GM21723 (cell line): Measurements from ENCODE around the gene NINL.
"Not testable (repeated sequence)": the region's sequence is repeated elsewhere in the genome, so short reads cannot be mapped to it uniquely, and the experiment has no call there.

Experiments used
- ATAC-seq: cut with Tn5 transposase; IDR thresholded peaks from one replicate; pipeline ENCODE4 v1.9.1; 2021; ENCODE audit warnings: mild to moderate bottlenecking, moderate library complexity; ENCODE audit not compliant: unreplicated experiment

The NINL gene

DNA sequence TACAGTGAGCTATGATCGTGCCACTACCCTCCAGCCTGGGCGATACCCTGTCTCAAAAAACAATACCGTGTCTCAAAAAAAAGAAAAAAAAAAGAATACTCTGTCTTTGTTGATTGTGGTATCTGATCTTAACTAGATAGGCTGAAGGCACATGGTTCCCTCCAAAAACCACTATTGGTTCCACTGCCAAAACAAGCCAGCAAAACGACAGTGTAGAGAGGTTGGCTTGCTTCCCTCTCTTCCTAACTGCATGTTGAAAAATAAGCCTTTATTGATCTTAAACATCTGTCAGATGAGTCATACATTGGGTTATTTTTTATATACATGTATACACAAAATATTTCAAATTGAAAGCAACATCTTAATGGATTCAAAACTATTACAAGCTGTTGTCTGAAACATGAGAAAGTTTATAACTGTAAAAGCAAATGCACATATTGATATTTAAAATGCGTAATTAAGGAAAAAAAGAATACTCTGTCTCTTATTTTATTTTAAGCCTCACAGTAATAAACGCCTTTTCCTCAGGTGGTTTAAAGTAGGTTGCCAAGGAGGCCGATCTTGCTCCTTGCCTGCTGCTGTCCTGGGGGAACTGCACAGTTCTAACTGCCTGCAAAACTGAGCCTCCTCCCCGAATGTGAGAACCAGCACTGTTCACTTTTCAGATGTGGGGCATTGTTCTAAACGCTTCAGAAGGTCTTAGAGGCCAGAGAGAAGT, 7.0 kb upstream of the NINL start:
- ATAC-seq, result no peak

DNA sequence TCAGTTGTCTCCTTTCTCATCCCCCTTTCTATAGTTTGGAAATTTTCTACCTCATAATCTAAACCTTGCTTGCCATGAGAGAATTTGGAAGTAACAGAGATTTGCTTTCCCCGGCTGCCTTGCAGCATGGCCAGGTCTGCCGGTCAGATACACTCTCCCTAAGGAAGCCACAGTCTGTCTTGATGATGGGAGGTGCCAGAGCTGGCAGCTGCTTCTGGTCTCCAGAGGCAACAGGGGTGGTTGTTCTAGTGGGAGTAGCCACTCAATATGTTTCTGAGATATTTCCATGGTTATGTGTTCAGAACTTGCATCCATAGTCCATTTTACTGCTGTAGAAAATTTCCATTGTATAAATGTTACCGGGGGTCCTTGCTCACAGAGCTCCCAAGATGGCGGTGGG, 5.4 kb upstream of the NINL start:
- ATAC-seq, result not testable (repeated sequence)

DNA sequence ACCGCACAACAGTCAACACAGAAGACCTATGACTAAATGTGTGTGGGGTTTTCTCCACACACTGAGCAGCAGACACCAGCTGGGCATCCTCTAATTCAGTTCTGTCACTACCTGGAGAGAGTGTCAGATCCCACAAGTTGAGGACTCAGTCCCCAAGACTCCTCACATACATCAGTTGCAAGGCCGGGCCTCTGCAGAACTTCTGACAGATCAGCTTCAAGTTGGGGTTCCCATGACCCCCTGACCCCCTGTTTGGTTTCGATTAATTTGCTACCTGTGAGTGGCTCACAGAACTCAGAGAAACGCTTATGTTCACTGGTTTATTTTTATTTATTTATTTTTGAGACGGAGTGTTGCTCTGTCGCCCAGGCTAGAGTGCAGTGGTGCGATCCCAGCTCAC, 3.2 kb upstream of the NINL start:
- no peak for ATAC-seq

DNA sequence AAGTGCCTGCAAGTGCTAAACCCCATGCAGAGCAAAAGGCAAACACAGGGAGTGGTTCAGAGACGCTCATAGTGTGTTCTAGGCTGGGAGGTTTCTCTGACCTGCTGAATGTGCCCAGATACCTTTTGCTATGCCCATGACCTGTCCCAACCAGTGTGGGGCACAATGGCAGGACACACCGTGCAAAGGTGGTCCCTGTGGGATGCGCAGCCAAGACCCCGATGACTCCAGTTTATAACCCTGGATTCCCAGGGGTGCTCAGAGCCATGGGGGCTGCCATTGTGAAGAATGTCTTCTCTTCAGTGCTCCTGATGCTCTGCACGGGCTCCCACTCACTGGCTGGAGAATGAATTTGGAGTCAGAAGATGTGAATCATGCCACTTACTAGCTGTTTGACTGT, 2.2 kb upstream of the NINL start:
- no peak for ATAC-seq

DNA sequence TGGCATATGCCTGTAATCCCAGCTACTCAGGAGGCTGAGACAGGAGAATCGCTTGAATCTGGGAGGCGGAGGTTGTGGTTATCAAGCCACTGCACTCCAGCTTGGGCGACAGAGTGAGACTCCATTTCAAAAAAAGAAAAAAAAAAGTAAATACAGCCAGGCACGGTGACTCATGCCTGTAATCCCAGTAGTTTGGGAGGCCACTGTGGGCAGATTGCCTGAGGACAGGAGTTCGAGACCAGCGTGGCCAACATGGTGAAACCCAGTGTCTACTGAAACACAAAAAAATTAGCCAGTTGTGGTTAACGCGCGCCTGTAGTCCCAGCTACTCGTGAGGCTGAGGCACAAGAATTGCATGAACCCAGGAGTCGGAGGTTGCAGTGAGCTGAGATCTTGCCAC, 1.5 kb upstream of the NINL start:
- ATAC-seq, result no peak

DNA sequence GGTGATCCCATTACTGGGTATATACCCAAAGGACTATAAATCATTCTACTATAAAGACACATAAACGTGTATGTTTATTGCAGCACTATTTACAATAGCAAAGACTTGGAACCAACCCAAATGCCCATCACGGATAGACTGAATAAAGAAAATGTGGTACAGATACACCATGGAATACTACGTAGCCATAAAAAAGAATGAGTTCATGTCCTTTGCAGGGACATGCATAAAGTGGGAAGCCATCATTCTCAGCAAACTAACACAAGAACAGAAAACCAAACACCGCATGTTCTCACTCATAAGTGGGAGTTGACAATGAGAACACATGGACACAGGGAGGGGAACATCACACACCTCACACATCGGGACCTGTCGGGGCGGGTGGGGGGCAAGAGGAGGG, 1.7 kb downstream of the NINL start:
- not testable (repeated sequence) for ATAC-seq

DNA sequence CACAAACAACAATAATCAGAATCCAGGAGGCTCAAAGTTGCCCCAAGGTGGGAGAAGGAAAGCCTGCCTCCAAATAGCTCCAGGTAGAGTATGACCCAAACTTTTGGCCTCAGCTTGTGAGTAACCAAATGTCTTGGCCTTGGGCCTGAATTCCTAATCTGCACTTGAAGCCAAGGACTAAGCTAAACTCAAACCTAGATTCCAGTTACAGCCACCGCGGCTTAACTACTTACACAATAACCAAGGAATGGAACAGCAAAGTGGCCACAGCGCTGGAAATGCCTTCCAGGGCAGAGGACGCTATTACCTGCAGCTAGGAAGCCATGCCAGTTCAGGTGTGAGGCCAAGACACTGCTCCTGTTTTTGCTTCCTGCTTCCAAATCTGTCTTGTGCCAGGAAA, 4.6 kb downstream of the NINL start:
- ATAC-seq, result no peak

DNA sequence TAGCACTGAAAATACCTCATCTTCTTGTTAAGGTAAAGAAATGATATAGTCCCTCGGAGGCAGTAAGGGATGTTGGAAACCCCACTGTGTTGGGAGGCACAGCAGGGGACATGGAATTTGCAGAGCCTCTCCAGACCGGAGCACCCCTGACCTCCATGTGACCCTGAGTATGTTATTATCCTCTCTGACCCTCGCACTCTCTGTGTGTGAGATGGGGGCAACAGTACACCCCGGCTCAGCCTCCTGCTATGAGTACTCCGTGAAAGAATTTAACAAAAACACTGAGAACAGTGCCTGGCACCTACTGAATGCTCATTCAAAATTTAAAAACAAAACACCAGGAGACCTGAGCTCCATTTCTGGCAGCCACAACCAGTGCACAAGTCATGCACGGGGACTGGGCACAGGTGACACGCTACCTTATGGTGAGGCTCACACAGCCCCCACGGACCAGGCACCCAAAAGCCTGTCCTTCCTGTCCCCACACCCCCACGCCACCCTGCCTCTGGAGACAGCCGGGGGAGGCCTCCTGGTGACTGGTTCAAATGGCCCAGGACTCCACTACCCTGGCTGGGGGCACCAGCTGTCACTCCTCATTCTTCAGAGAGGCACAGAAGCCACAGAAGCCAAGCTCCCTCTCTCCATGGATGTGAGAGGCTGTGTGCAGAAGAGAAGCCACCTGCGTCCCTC, 6.1 kb downstream of the NINL start:
- no peak for ATAC-seq

DNA sequence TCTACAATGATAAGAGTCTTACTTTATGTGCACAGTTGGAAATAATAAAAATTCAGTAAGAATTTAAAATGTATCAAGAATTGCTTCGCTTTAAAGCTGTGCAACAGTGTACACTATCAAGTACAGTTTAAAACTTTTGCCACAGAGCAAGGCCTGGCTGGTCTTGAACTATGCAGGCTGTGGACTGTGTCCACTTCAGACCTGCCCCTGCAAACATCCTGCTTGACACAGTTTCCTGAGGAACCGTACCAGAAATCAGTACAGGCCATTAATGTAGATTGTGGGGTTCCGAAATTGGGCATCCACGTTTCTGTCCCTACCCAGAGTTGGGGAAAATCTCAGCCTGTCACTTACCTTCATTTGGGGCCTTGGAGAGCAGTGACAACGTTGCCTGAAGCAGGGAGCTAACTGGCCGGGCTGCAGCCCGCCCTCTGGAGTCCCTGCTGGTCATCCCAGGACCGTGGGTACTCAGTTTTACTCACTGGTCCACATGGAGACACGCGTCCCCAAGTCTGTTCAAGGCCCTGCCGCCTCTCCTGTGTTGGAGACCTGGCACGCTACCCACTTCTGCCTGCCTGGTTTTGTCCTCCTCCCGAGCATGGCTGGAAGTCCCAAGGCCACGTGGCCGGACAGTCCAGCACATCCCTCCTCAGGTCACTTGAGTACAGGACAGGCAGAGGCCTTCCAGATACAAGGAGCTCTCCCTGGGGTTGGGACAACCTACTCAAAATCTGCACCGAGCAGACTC, 8.4 kb downstream of the NINL start:
- ATAC-seq, result no peak

DNA sequence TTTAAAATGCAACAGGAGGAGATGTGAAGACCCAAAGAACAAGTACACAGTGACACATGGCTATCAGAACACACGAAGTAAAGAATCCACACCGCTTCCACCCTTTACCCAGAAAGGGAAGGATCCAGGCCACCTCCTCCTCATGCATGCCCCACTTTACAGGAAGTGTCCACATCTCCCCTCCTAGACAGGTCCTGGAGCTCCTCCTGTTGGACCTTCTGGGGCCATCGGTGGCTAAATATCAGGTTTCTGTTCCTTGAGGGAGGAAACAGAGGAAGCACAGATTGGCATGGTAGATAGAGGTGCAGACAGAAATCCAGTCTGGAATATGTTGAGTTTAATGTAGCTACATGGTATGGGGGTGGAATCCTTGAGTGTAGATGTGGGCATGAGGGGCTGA, 10.9 kb downstream of the NINL start:
- no peak for ATAC-seq

DNA sequence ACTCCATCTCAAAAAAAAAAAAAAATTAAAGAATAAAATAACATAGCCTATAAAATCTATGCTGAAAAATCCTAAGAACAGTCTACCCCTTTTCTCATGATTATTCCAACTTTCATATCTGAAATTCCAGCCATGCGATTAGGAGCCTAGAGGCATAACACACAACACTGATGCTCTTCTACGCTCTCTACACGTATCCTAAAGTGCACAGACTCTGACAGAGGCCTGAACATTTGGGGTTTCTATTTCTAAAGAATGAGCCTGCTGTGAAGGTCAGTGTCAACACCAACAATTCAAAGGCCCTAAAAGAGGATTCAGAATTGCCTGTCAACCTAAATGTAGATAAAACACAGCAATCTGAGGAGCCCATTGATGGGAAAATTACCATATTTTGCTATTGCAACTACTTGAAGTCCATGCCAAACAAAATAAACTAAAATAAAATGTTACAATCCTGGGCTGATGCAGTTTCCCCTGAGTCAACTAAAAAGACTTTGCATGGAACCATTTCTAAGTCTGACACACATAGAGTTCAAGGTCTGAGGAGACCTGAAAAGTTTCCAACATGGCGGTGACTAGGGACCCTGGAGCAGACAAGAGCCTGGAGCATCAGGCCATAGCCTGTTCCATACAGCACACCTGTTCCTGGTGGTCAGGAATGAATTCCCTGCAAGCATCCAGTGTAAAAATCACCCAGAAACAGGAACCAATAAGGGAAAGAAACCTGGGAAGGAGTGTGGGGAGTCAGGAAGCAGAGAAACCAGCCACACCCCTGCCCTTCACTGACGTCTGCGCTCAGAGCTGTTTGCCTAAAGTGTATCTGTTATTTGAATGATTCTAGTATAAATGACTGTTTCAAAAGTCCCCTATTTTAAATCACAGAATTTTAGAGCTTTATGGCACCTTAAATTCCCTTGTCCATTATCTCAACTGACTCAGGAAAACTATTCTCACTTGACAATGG, 11.8 kb downstream of the NINL start:
- ATAC-seq, result no peak

DNA sequence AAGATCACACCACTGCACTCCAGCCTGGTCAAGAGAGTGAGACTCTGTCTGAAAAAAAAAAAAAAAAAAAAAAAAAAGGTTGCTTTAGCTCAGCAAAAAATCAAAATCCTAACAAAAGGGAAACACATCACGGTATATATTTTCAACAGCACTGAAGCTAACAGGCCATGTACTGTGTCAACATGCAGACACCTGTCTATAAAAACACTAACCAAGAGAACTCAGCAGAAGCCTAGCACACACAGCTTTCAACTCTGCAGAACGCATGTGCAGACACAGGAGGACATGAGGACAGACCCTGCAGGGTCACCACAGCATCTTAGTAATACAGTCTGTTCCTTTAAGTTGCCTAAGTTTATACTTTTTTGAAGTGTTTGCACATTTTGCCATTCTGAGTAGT, 13.5 kb downstream of the NINL start:
- no peak for ATAC-seq

DNA sequence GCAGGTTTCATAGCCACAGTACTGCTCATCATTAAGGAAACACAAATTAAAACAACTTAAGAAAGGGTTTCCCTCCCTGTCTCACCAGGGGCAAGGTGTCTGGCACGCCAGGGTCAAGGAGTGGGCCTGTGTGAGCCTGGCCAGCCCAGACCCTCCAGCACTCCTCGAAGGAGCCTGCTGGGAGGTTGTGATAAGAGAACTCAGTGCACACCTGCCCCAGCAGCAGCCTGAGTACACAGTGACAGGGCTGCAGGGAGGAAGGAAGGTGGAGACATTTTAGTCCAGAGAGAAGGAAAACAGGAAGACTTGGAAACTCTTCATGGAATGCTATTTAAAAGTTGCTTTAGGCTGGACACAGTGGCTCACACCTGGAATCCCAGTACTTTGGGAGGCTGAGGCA, 14.1 kb downstream of the NINL start:
- no peak for ATAC-seq

DNA sequence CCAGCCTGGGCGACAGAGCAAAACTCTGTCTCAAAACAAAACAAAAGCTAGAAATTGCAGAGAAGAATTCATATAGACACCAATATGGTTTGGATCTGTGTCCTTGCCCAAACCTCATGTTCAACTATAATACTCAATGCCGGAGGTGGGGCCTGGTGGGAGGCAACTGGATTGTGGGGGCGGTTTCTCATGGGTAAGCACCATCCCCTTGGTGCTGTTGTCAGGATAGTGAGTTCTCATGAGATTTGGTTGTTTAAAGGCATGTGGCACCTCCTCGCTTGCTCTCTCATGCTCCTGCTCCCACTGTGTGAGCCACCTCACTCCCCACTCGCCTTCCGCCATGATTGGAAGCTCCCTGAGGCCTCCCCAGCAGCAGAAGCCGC, 15.2 kb downstream of the NINL start:
- no peak for ATAC-seq

DNA sequence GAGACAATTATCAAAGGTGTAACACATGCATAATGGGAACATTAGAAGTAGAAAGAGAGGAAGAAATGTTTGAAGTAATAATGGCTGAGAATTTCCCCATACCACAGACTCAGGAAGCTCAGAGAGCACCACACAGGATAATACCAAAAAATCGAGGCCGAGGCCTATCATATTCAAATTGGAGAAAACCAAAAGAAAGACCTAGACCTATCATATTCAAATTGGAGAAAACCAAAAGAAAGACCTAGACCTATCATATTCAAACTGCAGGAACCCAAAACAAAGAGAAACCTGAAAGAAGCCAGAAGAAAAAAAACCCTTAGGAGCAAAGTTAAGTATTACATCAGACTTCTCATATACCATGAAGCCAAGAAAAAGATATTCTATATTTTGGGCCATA, 18.0 kb downstream of the NINL start:
- no peak for ATAC-seq

DNA sequence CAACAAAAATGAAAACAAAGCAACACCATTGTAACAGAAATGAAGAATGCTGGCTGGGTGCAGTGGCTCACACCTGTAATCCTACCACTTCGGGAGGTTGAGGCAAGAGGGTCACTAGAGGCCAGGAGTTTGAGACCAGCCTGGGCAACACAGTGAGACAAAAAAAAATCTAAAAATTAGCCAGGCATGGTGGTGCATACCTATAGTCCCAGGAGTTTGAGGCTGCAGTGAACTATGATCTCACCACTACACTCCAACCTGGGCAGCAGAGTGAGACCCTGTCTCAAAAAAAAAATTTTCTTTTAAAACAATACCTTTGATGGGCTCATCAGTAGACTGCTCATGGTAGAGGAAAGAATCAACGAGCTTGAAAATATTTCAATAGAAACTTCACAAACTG, 18.5 kb downstream of the NINL start:
- no peak for ATAC-seq

DNA sequence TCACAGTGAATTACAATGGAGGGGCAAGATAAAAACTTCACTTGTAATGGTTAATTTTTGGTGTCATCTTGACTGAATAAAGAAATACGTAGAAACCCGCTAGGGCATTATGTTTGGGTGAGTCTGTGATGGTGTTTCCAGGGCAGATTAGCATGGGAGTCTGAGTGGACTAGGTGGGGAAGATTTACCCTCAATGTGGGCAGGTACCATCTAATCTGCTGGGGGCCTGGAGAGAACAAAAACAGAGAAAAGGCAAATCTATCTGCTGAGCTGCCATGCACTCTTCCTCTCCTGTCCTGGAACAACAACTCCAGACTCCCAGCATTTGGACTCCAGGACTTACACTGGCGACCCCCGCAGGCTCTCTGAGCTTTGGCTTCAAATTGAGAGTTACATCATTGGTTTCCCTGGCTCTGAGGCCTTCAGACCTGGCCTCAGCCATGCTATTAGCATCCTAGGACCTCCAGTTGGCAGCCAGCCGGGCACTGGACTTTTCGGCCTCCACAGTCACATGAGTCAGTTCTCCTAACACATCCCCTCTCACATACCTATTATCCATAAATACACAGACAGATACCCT, 19.7 kb downstream of the NINL start:
- no peak for ATAC-seq

DNA sequence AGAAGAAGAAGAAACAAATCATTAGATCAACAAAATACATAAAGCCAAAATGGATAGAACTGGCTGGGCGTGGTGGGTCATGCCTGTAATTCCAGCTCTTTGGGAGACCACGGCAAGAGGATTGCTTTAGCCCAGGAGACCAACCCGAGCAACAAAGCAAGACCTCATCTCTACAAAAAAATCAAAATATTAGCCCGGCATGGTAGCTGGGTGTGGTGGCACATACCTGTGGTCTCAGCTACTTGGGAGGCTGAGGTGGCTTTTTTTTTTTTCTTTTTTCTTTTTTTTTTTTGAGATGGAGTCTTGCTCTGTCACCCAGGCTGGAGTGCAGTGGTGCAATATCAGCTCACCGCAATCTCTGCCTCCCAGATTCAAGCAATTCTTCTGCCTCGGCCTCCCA, 21.5 kb downstream of the NINL start:
- ATAC-seq, result no peak

DNA sequence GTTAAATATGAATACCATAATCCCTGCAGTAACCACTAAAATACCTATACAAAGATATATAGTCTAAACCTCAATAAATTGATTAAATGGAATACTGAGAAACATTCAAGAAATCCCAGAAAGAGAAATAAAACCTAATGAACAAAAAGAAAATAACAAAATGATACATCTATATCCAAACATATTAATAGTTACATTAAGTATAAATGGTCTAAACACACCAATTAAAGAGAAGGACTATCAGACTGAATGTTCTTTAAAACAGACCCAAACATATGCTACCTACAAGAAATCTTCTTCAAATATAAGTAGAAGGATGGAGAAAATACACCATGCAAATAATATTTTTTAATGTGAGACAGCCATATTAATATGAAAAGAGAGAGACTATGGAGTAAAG, 22.0 kb downstream of the NINL start:
- no peak for ATAC-seq

DNA sequence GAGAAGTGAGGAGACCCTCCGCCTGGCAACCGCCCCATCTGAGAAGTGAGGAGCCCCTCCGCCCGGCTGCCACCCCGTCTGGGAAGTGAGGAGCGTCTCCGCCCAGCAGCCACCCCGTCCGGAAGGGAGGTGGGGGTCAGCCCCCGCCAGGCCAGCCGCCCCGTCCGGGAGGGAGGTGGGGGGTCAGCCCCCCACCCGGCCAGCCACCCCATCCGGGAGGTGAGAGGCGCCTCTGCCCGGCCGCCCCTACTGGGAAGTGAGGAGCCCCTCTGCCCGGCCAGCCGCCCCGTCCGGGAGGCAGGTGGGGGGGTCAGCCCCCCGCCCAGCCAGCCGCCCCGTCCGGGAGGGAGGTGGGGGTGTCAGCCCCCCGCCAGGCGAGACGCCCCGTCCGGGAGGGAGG, 23.6 kb downstream of the NINL start:
- ATAC-seq, result not testable (repeated sequence)

DNA sequence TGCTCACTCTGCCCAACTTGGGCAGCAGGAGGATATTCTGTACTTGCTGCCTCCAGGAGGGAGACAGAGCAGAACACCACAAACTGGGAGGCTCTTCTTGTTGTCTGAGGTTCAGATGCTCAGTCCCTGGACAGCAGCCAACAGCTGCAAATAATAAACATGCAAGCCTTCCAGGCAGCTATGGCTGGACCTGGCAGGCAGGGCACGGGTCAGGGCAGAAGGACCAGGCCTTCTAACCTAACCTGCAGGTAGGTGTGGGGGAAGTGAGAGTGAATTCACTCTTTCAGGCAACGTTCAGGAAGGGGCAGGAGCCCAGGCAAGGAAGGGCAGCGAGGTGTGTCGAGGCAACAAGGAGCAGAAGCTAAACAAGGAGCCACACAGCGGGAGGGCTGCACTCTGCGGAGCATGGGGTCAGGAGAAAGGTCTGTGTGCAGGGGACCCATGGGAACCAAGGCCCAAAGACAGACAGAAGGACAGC, 31.5 kb downstream of the NINL start:
- ATAC-seq, result no peak
